Left lung (tissue), 10 donors: Measurements from ENCODE around the gene EPHA3. TPM values are rescaled to one million over a fixed set of nuclear protein-coding genes. Genes with fewer than 3 reads are reported as not detected.

Experiments
- ATAC-seq: fragments of 200-7000 bp; cut with Tn5 transposase; one replicate; pipeline ENCODE4 v1.9.1; 2020; ENCODE audit warnings: moderate library complexity
- DNase-seq, 4 donors: peaks; one replicate each; pipeline ENCODE4 v3.0.0-alpha.2; 2013 to 2020
- H3K27ac ChIP-seq, 2 donors: fragments of 200-600 bp; sonication (generic) in 1 of 2; one replicate each; pipeline versions ENCODE4 v1.5.0 to v1.8.0; 2020 to 2021
- H3K27me3 ChIP-seq, 2 donors: fragments of 200-600 bp; sonication (generic) in 1 of 2; one replicate each; pipeline versions ENCODE4 v1.5.0 to v1.8.0; 2020 to 2021
- H3K36me3 ChIP-seq, 2 donors: fragments of 200-600 bp; sonication (generic) in 1 of 2; one replicate each; pipeline versions ENCODE4 v1.5.0 to v1.8.0; 2020 to 2021
- H3K4me1 ChIP-seq, 2 donors: fragments of 200-600 bp; one replicate each; pipeline ENCODE4 v1.8.0; 2021
- H3K4me3 ChIP-seq, 2 donors: fragments of 200-600 bp; sonication (generic) in 1 of 2; one replicate each; pipeline versions ENCODE4 v1.5.0 to v1.8.0; 2020 to 2021; ENCODE audit warnings: mild to moderate bottlenecking in 1 of 2
- H3K9me3 ChIP-seq, 2 donors: fragments of 200-600 bp; sonication (generic) in 1 of 2; one replicate each; pipeline versions ENCODE4 v1.5.0 to v1.8.0; 2020 to 2021
- intact Hi-C, 2 donors: fragments of 100-400 bp; cut with DNase I; formaldehyde crosslinking; loops; one replicate each; pipeline versions ENCODE4 v1.11.2 to v1.14.2; 2022
- polyA plus RNA-seq, 6 donors: library from polyadenylated mRNA; unstranded; fragments of 120-200 nt; gene quantifications; one replicate each; pipeline ENCODE4 v1.2.1, GENCODE V29; 2013; ENCODE audit not compliant: insufficient read length in 6 of 6
- total RNA-seq, 2 donors: library from RNA; stranded (reverse); fragmentation: NEBNext Ultra II Directional; extraction: Animal tissue kit (Norgen Biotek cat#: 25700); gene quantifications; one replicate each; pipeline ENCODE4 v1.2.1, GENCODE V29; 2021
- TF ChIP-seq, protein P1 (sequence below), 2 donors: fragments of 200-600 bp; sonication (generic) in 1 of 2; IDR thresholded peaks; one replicate each; pipeline versions ENCODE4 v1.5.0 to v1.8.0; 2021; ENCODE audit warnings: antibody characterized with exemption in 2 of 2
- donor health status: DM: no; HTN: yes; CAD: no.
- donor health status: DM: no; HTN: no; CAD: no.

The EPHA3 gene
- total and polyA plus RNA-seq, 8 donors: 1.9 to 13.9 (median 11.1) TPM

DNA sequence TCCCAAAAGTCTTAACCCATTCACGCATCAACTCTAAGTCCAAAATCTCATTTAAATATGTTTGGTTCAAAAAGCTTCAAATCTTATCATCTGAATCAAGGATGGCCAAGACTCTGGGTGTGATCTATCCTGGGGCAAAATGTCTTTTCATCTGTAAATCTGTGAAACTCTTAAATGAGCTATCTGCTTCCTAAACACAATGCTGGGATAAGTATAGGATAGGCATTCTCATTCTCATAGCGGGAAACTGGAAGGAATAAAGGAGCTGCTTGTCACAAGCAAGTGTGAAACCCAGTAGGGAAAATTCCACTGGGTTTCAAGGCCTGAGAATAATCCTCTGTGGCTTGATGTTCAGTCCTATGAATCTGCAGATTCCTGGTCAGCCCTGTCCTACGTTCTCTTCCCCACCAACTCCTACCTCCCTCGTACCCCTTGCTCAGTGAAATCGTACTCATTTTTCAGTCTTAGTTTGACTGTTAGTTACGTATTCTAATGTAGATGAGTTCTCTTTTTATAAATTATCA, 156.7 kb downstream of the EPHA3 start:
- no peak overlapping the region for H3K4me3 ChIP-seq
- TF ChIP-seq, protein P1, sequence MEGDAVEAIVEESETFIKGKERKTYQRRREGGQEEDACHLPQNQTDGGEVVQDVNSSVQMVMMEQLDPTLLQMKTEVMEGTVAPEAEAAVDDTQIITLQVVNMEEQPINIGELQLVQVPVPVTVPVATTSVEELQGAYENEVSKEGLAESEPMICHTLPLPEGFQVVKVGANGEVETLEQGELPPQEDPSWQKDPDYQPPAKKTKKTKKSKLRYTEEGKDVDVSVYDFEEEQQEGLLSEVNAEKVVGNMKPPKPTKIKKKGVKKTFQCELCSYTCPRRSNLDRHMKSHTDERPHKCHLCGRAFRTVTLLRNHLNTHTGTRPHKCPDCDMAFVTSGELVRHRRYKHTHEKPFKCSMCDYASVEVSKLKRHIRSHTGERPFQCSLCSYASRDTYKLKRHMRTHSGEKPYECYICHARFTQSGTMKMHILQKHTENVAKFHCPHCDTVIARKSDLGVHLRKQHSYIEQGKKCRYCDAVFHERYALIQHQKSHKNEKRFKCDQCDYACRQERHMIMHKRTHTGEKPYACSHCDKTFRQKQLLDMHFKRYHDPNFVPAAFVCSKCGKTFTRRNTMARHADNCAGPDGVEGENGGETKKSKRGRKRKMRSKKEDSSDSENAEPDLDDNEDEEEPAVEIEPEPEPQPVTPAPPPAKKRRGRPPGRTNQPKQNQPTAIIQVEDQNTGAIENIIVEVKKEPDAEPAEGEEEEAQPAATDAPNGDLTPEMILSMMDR (IDR thresholded peaks at IDR 0.05): no peak
- H3K36me3 ChIP-seq: no peaks in the 10 kb centered on the region
- H3K27ac ChIP-seq: no peak overlapping the region
- H3K9me3 ChIP-seq: peaks cover 0 to 8% of the 10 kb centered on the region in 2 donors
- ATAC-seq: no peak
- H3K27me3 ChIP-seq: no peaks in the 10 kb centered on the region
- DNase-seq: no peak
- intact Hi-C loops: no loop called here
- H3K4me1 ChIP-seq: no peaks in the 10 kb centered on the region

DNA sequence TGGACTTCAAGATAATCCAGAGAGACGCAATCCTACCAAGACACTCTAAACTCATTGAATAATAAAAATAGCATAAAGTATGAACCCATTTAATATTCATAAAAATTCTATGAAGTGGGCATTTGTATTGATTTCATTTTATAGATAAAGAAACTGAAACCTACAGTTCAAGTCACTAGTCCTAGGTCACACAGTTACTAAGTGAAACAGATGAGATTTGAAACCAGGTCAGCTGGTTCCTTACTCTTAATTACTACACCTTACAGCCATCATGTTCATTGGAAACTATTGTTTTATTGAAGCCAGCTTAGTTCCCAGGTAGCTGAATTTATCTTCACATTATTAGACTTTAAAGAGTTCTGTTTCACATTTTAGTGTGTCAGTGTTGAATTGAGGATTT, 158.7 kb downstream of the EPHA3 start:
- no peak for DNase-seq
- Histone ChIP-seq H3K4me1 (no peaks in the 10 kb centered on the region), H3K36me3 (no peaks in the 10 kb centered on the region), H3K9me3 (peaks cover 0 to 8% of the 10 kb centered on the region in 2 donors), H3K4me3 (no peak overlapping the region), H3K27me3 (no peaks in the 10 kb centered on the region), H3K27ac (no peak overlapping the region)
- intact Hi-C loops: no loop called here
- TF ChIP-seq, protein P1 (IDR thresholded peaks at IDR 0.05): no peak
- ATAC-seq: no peak

DNA sequence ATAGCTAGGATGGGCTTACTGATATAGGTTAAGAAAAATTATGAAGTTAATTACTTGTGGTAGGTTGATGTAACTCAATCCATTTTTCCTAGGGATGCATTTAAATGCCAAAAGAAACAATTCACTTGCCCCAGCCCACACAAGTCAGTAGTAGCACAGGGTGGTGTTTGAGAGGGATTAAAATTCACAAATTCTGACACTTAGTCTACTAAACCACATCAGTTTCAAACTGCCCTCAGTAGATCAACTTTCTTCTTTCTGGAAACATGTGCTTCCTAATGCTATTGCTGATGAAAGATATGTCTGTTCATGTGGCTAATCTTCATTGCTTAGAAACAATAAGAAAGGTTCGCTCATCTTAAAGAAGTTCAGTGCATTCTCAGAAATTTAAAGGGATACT, 160.6 kb downstream of the EPHA3 start:
- Histone ChIP-seq H3K27me3 (no peaks in the 10 kb centered on the region), H3K9me3 (peaks cover 0 to 3% of the 10 kb centered on the region in 2 donors), H3K27ac (no peak overlapping the region), H3K36me3 (no peaks in the 10 kb centered on the region), H3K4me3 (no peak overlapping the region), H3K4me1 (no peaks in the 10 kb centered on the region)
- DNase-seq (no peak), ATAC-seq (no peak)
- TF ChIP-seq, protein P1 (IDR thresholded peaks at IDR 0.05): no peak
- intact Hi-C loops: no loop called here

DNA sequence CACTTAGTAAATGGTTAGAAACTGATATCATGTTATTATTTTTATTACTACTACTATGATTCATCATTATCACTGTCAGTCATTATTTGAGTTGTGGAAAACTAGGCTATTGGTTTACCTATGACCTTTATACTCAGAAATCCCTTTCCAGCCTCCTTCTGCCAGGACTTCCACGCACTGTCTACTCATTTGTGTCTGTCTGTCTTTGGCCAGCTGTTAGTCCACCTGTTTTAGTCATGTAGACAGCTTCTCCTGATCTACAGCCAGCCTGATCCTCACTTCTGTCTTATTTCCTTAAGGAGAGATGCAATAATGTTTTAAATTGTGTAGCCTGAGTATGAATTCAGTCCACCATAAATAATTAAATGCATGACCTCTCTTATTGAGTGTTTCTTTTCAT, 162.8 kb downstream of the EPHA3 start:
- Histone ChIP-seq H3K9me3 (no peaks in the 10 kb centered on the region), H3K4me3 (no peak overlapping the region), H3K36me3 (no peaks in the 10 kb centered on the region), H3K4me1 (no peaks in the 10 kb centered on the region), H3K27me3 (no peaks in the 10 kb centered on the region), H3K27ac (no peak overlapping the region)
- intact Hi-C loops: no loop called here
- TF ChIP-seq, protein P1 (IDR thresholded peaks at IDR 0.05): no peak
- no peak for DNase-seq
- ATAC-seq: no peak

DNA sequence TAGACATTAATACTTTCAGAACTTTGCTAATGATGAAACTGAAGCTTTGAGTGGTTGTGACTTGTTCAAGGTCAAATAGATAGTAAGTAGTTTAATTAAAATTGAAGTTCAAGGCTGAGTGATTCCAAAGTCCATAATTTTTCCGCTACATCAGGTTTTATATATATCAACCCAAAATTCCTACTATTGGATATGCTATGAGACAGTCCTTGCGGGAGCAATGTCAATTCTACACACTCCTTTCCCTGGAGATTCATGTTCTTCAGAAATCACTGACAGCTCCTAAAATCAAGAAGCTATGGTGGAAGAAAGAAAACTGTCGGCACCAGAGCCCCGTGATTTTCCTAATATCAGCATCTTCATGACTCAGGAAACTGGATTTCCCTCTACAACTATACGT, 167.6 kb downstream of the EPHA3 start:
- Histone ChIP-seq H3K36me3 (no peaks in the 10 kb centered on the region), H3K4me3 (no peak overlapping the region), H3K27ac (no peak overlapping the region), H3K27me3 (no peaks in the 10 kb centered on the region), H3K9me3 (no peaks in the 10 kb centered on the region), H3K4me1 (no peaks in the 10 kb centered on the region)
- no peak for DNase-seq
- no peak for ATAC-seq
- intact Hi-C loops: no loop called here
- TF ChIP-seq, protein P1 (IDR thresholded peaks at IDR 0.05): no peak
